ENCODE data around the gene RIMBP2.

DNA sequence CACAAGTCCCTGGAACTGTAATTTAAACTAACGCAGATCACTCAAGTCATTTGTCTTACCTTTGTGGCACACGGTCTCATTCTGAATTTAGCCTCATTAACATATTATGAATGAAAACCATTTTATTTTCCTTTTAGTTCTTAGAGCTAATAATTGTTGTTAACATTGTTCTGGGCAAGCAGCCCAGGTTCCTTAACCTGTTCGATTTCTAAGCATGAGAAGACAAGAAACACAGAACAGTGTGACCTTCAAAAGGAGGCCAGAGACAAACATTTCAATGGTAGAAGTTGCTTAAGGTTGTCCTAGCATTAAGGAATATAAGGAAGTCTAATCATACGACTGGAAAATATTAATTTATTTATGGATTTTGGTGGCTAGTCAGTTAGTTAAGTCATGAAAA, 343.2 kb downstream of the RIMBP2 start:
- TF ChIP-seq CTCF (IDR thresholded peaks at IDR 0.05) (no peak), POLR2AphosphoS5 (IDR thresholded peaks at IDR 0.05; ENCODE audit: low read depth, low read length) (no peak), RXRA (IDR thresholded peaks at IDR 0.05; ENCODE audit: borderline replicate concordance, low read depth) (no peak), GATA2 (CRISPR knock-in tag; IDR thresholded peaks at IDR 0.05) (no peak), CHD2 (IDR thresholded peaks at IDR 0.05; ENCODE audit: low read length, partially characterized antibody) (no peak), ELF1 (IDR thresholded peaks at IDR 0.05) (no peak), EZH2phosphoT487 (IDR thresholded peaks at IDR 0.05; ENCODE audit: borderline replicate concordance, low read depth) (no peak)

All from SK-N-SH (cell line).